8988T (cell line): ENCODE results near the gene MKX.

Experiments used
- DNase-seq: peaks from one replicate; pipeline ENCODE4 v3.0.0; 2011

The MKX gene

DNA sequence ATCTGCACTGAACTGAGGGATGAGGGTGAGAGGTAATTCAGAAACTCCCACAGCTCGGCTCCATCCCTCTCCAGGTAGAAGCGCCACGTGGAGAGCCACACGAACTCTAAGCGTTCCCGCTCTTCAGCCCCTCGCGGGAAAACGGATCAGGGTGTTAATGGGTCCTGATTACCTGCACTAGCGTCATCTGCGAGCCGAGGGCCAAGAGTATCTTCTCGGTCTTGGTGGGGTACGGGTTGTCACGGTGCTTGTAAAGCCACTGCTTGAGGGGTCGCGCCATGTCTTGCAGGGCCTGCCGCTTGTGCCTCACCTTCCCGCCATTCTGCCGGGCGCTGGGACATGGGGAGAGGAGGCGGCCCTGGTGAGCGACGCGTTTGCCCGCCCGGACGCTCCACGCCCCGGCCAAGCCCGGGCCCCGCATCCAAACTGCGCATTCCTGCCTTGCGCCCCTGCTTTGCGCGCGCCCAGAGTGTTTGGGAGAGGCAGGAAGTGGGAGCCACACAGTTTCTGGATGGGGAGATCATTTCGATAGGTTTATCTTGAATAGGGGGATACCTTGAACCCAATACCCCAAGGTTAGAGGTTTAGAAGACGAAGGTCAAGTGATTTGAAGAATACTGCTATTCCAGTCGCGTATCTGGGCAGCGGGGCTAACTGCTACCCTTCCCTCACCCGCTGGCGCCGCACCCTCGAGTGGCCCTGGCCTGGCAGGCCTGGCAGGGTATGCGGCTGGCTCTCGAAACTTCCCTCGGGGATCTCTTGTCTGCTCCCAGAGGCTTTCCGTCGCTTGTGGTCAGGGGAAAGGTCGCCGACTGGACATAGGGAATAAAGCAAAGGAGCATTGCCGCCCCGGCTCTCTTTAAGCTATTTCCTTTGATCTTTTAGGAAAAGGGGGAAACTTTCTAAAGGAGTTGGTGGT lies 4.2 kb downstream of the MKX start:
- no peak for DNase-seq

DNA sequence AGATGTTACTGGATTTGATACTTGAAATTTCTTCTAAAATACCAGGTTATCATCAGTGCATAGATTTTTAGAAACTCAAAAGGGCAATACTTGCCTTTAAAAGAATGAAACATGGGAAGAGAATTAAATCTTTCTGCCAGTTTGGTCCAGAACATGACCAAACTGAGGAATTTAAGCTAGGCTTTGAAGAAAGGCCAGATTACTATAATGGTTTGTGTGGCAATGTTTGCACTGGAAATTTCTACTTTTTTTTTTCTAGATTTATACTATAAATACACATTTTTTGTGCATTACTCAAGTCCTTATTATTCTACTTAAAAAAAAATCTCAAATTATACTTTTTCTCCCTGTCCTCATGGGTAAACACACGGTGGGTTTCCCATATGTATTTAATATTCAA lies 9.2 kb downstream of the MKX start:
- DNase-seq: no peak

DNA sequence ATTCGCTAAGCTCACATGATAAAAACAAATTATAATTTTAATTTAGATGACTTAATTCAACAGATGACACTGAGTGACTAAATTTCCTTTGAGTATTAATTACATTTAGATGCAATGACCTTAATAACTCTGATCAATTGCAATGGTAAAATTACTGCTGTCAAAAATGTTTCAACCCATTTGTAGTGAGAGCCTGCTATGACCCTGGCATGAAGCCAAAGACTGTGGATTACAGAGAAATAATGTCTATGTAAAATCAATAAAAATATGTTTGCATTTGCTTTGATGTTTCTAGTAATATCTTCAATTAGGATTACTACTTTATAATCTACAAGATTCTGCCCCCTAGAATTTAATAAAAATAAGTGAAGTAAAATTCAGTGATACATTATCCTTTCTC lies 15.6 kb downstream of the MKX start:
- no peak for DNase-seq

DNA sequence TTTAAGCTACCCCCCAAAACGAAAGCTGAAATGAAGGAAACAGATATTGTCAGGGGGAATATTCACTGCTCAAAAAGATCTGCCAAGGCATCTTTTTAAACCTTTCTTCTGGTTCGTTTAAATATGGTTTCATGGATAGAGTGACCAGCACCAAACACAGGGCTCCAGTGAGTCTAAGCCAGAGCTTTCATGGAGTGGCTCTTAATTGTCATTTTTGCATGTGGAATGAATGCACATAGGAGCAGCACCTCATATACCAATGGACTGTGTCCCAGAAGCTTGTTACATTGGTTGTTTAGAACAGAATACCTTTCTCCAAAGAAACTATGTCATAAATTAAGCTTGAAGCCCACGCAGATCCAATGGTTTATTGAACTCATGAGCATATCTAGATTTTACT lies 17.3 kb downstream of the MKX start:
- no peak for DNase-seq

DNA sequence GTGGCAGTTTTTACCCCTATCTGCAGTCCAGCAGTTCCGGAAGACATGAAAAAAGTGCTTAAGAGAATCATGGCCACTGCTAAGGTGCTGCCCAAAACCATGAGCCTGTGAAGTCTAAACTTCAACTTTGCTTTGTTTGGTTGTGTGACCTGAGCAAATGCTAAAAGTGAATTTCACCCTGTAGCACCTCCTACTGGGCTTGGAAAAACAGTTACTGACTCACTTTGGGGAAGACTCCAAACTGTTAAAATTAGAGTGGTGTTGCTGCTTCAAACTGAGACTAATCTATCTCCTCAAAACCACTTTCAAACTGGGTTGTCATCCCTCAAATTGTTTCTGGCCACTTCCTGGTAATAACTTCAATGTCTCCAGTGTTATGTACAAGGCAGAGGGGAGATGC lies 21.3 kb downstream of the MKX start:
- DNase-seq: no peak

DNA sequence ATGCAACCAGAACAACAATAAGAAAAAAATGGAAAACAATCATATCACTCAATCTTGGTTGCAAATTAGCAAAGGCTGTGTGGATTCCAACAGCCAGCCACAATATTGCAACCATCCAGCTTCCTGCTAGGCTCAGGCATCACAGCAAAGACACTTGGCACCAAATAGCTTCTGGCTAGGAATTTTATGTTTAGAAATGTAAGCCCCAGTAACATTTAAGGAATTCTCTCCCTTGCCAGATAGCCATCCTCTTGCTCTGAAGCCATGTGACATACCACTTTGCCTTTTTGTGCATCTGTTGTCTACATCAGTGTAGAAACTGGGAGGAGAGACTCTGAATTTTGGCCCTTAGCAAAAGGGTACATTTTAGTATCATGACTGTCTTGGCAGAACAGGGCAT lies 22.2 kb downstream of the MKX start:
- no peak for DNase-seq

DNA sequence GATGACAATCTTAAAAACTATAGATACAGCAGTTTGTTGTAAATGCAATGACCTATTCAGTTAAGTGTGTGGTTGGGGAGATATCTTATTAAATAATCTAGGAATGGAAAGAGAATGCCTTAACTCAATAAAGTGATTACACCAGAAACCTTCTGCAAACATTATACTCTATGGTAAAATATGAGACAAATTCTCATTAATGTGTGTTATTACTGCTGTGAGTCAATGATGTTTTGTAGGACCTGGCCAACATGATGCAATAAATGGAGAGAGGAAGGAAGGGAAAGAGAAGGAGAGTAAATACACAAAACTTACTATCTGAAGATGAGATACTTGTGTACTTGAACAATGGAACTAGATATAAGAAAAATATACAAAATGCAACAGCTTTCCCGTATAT lies 25.1 kb downstream of the MKX start:
- DNase-seq: no peak

DNA sequence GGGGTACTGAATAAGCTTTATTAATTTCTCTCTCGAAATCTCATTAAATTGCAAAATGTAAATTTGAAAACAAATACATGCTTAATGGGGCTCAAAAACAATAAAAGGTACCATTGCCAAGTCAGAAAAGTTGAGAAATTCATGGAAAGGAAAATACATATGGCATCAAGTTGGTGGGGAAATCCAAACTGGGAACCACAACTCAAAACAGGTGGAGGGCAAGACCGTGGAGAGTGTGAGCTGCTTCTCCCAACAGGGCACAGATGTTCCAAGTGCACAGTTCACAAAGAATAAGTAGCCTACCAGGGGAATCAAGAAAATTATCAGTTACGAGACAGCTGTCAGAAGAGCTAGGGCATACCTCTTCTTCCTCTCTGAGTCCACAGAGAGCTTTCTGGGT lies 26.6 kb downstream of the MKX start:
- no peak for DNase-seq

DNA sequence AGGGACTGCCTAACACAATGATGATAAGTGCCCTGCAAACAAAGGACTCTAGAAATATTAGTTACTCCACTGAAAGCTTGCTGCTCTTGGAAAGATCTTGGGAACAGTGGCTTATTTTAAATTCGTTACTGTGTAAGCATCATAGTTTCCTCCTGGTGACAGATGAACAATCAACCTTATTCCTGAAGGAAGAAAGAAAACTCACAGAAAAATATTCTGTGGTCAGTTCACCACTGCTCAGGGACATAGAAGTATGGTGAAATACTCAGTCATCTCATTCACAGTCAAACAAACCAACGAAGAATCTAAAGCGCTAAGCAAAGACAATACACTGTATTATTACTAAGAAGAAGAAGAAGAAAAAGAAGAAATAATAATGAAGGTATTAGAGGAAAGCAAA lies 27.8 kb downstream of the MKX start:
- no peak for DNase-seq

DNA sequence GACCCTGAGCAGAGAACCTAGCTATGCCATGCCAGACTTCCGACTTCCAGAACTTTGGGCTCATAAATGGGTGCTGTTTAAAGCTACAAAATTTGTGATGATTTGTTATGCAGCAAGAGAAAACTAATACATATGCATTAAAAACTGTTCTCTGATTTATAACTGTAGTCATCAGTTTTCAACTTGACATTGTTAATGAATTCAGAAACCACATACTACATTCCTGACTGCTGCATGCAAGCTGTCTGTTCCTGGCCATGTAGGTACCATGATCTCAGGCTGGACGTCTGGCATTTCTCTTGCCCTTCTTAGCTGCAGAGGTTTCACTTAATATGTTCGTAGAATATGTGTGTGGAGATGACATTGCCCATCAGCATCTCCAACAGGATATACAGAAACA lies 28.4 kb downstream of the MKX start:
- no peak for DNase-seq

DNA sequence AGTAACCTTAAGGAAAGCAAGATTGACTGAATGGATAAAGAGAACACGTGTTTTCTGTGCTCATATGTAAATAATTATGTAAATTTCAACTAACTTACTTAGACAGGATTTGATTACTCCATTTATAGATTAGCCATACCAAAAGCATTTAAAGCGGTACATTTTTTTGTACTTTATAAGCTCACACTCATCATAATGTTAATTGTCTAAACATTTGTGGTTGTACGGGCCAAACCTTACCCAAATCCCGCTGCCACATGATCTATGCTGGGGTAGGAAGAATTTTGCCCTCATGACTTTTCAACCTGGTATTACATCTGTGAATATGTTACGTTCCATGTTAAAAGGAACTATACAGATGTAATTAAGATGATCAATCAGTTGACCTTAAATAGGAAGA lies 29.1 kb downstream of the MKX start:
- no peak for DNase-seq

DNA sequence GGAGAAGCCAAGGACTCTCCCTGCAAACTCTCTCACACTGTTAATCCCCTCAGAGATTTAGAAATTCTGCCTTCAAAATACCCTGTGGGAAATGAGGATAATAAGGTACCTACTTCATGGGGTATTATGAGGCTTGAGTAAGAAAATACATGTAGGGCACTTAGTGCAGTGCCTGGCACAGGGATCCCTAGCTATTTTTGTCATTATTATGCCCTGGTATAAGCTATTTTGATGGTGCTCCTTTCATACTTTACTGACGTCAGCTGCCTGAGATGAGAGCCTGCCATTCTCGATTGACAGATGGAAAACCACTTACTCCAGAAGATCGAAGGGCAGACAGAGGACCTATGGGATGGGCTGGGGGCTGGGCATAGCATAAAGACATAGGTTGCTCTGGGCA lies 30.1 kb downstream of the MKX start:
- no peak for DNase-seq

DNA sequence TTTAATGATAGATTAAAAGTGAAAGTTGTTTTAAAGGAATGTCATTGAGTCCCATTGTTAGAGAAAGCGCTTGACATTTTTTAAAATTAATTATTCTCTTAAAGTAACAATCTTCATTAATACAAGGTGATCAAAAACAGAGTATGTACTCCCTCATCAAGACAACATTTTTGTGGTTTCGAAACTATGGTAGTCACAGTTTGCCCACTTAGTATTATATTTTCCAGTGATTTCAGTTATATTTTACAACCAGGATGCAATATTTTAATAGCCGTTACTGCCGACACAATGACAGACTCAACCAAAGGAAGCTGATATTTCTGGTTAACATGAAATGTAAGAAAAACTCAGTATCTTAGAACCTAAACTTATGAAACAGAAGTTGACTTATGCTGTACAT lies 31.3 kb downstream of the MKX start:
- no peak for DNase-seq

DNA sequence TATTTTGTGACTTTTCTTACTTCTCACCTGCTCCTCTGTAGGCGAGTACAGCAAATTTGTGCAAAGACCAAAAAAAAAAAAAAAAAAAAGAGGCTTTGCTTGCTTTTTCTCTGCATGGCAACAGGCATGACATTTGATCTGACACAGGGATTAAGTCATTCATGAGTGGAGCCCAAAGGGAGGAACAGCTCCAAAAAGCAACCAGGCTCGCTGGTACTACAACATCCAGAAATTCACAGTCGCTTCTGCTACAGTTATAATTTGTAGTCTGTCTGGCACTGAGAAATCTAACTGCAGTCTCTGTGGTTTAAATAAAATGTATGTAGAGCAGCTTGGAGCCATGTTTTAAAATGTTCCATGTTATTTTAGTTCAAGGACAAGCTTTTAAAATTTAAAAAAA lies 31.7 kb downstream of the MKX start:
- no peak for DNase-seq

DNA sequence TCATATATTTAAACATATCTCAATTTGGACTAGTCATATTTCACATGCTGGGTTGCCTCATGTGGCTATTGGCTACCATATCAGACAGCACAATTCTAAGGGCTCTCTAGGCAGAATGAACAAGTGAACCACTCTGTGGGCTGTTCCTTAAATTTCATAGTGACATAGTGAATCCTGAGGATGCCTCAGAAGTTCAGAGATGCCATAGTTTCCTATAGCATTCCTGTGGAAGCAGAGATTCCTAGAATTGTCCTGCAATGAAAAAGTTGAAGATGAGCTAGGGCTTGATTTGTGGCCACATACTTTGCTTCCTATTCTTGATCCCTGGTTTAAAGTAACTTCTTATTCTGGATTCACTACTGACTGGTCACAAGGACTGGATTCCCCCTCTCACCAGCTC lies 35.6 kb downstream of the MKX start:
- no peak for DNase-seq

DNA sequence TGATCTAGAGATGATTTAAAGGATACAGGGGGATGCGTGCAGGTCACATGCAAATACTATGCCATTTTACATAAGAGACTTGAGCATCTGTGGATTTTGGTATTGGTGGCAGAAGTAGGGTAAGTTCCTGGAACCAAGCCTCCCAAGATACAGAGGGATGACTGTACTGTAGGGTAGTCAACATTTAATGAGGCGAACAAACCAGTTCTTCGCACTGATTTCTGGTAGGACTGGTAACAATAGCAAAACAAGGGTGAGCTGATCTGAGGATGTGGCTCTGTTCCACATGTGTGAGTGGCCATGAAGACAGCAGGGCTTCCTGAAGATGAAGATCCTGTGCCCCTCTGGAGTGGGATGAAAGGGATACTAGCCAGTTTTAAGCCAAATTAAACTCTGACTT lies 36.3 kb downstream of the MKX start:
- DNase-seq: no peak

DNA sequence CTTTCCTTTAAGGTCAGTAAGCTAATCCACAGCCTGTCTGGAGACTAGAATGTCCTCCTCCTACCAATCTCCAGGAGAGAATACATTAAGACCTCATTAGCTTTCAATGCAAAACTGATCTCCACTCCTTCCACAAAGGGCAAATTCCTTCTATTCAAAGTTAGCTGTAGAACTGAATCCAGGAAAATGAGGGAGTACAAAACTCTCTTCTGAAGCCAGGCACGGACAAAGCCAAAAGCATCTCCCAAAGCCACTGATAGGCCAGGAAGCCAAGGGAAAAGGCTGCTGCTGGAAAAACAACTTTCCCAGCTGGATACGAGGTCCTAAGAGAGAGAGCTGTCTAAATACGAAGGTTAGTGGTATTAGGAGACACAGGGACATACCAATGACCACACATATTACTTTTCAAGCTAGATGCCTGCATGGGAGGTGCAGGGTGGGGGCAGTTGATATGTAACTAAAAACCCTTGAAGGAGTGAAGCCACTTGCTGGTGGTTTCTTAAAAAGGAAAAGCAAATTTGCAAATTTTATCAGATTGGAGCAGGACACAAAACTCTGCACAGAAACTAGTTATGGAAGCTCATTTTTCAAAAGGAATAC lies 43.6 kb downstream of the MKX start:
- DNase-seq: no peak

DNA sequence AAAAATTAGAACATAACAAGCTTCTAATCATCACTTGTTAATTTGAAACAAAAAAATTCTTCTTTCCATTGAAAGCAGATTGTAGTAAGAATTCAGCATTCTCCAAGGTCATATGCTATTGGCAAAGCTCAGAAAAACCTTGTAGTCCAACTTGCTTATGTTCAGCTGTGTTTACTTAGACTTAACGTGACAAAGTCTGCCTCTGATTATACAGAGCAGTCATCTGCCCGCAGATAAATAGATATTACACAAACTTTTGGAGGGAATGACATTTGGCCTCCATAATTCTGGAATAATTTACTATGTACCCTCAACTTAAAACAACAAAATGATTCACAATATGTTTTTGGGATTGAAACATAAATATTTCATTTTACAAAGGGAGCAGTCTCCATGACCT lies 45.8 kb downstream of the MKX start:
- no peak for DNase-seq

DNA sequence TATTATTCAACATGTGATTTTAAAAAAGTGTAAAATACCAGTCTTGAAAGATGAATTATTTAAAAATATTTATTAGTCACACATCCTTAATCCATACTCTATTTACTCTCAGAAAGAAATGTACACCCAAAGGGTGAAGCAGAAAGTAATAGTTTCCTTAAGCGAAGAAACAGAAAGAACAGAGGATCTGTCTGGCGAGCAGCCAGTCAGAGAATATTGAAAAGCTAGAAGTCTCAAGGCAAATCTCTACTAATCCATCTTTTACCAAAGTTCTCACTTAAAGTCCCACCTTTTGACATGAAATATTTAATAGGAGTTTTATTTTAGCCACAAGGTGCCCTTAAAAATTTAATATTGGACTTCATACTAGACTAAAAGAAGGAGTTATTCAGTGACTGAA lies 46.7 kb downstream of the MKX start:
- no peak for DNase-seq

DNA sequence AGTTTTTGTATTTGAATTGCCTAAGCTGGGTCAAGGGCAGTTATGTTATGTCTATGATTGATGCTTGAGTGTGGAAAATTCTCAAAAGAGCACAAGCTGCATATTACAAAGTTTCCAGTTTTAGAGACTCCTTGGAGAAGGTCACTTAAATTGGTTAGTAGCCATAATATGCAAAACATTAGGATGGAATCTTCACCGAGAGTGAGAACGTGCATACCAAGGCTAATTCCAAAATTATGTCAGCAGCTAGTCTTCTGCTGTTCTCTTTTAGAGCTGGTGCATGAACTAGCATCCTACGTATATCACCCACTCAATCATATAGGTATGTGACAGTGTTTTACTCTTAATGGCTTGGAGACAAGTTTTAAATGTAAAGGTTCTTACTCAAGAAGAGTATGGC lies 49.2 kb downstream of the MKX start:
- no peak for DNase-seq

DNA sequence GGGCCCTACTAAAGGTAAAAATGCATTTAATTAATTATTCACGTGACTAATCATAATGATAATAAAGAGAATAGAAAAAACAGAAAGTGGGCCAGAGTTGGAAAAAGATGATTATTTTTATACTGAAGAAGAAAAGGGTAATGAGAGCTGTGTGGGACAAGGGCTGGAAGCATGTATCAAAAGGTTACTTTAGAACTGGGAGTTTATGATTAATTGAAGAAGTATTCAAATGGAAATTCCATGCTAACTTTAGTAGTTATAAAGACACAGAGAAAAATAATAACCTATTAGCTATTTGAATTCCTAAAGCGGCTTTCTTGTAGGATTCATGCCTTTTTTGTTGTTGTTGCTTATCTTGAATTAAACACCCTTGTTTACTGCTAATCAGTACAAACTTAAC lies 49.9 kb downstream of the MKX start:
- DNase-seq: no peak

DNA sequence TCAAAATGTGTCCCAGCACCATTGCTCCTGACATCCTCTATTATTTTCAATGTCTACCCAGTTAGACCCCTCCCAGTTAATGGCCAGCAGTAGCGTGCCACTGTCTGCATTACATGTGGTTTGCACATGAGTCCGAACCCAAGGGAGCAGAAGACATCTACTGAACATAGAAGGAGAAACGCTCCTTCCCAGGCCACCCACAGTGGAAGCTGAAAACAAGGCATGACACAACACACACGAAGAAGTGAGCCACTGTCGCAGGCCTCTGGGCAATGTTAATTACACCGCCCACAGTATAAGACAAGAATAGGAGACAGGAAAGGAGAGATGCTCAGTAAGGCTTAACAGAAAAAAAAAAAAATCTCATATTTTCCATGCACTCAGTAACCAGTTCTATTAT lies 50.5 kb downstream of the MKX start:
- DNase-seq: no peak

DNA sequence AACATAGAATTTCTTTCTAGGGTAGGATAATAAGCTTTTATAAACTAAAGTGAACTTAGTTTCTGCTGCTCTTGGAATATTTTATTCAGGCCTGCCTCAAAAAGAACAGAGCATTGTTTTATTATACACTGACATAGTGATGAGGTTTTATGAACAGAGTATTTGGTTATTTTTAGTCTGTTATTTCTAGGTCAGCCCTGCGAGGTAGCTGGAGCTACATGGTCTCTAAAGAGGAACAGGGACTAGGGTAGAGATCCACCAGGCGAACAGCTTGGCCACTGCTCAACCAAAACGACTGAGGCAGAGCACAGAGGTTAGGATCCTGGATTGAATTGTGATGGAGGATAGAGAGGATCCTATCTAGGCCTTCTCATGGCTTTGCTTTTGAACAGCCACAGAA lies 53.0 kb downstream of the MKX start:
- DNase-seq: no peak

DNA sequence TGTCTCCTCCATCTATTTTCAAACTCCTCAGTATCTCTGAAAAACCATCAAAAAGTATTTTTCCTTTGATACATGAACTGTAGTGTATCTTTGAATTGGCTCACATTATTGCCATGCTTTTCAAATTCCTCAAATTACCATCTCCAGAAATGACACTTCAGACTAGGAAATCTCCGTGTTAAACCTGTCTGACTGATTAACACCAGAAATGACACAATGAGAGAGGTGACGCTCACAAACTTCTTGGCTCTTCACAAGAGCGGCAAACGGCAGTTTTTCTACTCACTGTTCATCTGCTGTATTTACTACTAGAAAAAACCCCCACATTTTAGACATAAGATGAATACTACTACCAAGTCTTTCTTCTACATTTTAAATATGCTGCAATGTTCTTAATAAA lies 56.6 kb downstream of the MKX start:
- no peak for DNase-seq

DNA sequence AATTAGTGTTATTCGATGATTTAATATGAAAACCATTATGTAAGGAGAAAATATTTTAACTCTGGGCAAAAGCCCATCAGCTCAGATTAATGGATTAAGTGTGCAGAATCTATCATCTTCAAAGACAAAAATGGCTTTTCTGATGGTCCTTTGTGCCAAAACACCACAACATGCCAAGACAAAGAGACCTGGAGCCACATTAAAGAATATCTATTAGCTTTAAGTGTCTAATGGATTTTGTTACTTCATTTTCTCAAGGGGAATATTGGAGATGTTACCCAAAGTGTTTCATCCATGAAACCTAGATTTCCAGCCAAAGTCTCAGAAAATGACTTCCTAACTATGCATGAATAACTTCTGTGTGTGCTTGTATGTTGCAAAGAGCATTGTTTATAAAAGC lies 57.3 kb downstream of the MKX start:
- no peak for DNase-seq
